ENCODE results near the gene TXNIP. TPM values are rescaled to one million over a fixed set of nuclear protein-coding genes. Genes with fewer than 3 reads are reported as not detected.

The TXNIP gene
- total RNA-seq, 1 experiment from 2014 or later, result 131 TPM

DNA sequence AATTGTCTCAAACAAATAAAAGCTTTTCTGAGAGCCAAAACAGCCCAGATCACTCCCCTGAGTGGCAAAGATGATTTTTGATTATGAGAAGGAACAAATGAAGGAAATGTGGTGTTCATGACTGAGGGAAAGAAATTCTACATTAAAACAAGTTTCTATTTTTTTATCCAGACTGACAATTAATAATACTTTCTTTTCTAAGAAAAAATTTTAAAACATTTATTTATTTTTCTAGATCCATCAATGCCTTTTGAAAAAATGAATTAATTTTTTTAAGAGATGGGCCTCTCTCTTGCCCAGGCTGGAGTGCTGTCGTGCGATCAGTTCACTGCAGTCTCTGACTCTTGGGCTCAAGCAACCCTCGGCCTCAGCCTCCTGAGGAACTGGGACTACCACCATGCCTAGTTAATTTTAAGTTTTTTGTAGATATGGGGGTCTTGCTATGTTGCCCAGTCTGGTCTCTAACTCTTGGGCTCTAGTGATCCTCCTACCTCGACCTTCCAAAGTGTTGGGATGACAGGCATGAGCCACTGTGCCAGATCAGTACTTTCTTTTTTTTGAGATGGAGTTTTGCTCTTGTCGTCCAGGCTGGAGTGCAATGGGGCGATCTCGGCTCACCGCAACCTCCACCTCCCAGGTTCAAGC lies 11.2 kb upstream of the TXNIP start:
- Histone ChIP-seq H3K9me2 (ENCODE audit: insufficient read depth) (no peaks in the 10 kb centered on the region), H3K4me2 (no peak overlapping the region), H3K27me3 (ENCODE audit: insufficient read depth, low read depth) (no peaks in the 10 kb centered on the region), H3K4me1 (replicated peaks; ENCODE audit: insufficient read depth) (peaks cover 3% of the 10 kb centered on the region; the same call in 1 of the 2 replicates), H2AFZ (no peak overlapping the region), H3K79me2 (ENCODE audit: low read depth) (no peaks in the 10 kb centered on the region), H3F3A (ENCODE audit: insufficient read depth, low read depth) (peaks cover 25% of the 10 kb centered on the region), H4K20me1 (ENCODE audit: insufficient read depth) (no peaks in the 10 kb centered on the region), H3K4me3 (no peak overlapping the region), H3K27ac (no peak overlapping the region), H3K9me3 (ENCODE audit: insufficient read depth, low read depth) (no peaks in the 10 kb centered on the region), H3K36me3 (ENCODE audit: low read depth) (no peaks in the 10 kb centered on the region)
- intact Hi-C loops (cut with micrococcal nuclease; ENCODE audit: unreplicated experiment), result loop anchor here (2.0 kb wide), 1 partner anchor 29 kb away; no protein-coding TSS in a partner anchor
- no peak for TF ChIP-seq EZH2 (IDR thresholded peaks at IDR 0.05; ENCODE audit: low read depth)
- TF ChIP-seq, protein P1, sequence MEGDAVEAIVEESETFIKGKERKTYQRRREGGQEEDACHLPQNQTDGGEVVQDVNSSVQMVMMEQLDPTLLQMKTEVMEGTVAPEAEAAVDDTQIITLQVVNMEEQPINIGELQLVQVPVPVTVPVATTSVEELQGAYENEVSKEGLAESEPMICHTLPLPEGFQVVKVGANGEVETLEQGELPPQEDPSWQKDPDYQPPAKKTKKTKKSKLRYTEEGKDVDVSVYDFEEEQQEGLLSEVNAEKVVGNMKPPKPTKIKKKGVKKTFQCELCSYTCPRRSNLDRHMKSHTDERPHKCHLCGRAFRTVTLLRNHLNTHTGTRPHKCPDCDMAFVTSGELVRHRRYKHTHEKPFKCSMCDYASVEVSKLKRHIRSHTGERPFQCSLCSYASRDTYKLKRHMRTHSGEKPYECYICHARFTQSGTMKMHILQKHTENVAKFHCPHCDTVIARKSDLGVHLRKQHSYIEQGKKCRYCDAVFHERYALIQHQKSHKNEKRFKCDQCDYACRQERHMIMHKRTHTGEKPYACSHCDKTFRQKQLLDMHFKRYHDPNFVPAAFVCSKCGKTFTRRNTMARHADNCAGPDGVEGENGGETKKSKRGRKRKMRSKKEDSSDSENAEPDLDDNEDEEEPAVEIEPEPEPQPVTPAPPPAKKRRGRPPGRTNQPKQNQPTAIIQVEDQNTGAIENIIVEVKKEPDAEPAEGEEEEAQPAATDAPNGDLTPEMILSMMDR (conservative IDR thresholded peaks at IDR 0.05), result peak; percentile 37; the same call in 1 of the 2 replicates
- ChIA-PET POLR2A (ENCODE audit: unreplicated experiment) (interaction anchor here (0.6 to 0.7 kb wide), 2 partner anchors 28 to 80 kb away, joined by 4 to 14 read pairs; partner anchors contain the start of gene RBM8A), CTCF (interaction anchor here (0.6 to 2.9 kb wide), 4 partner anchors 9 to 256 kb away, joined by 3 to 24 read pairs (median 5); no protein-coding TSS in a partner anchor)
- BruUV-seq (replicated peaks), result no TSS peak
- no peak for DNase-seq

DNA sequence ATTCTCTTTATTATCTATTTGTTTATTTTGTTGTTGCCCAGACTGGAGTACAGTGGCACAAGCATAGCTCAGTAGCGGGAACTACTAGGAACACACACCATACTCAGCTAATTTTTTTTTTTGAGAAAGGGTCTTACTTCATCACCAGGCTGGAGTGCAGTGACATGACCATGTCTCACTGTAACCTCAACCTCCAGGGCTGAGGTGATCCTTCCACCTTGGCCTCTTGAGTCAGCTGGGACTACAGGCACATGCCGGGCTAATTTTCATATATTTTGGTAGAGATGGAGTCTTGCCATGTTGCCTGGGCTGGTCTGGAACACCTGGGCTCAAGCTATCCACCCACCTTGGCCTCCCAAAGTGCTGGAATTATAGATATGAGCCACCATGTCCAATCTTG lies 5.3 kb upstream of the TXNIP start:
- no peak overlapping the region for H3K4me2 ChIP-seq
- H3K4me1 ChIP-seq (replicated peaks; ENCODE audit: insufficient read depth), result peaks cover 40% of the 10 kb centered on the region
- no peak overlapping the region for H3K27ac ChIP-seq
- ChIA-PET POLR2A (ENCODE audit: unreplicated experiment) (no interaction called here), CTCF (interaction anchor here (0.8 kb wide), 1 partner anchor 37 kb away, joined by 3 read pairs; the partner anchor contains the start of genes ANKRD34A and POLR3GL)
- peaks cover 27% of the 10 kb centered on the region; the same call in 1 of the 2 replicates for H3F3A ChIP-seq (ENCODE audit: insufficient read depth, low read depth)
- H3K9me3 ChIP-seq (ENCODE audit: insufficient read depth, low read depth), result no peaks in the 10 kb centered on the region
- H3K36me3 ChIP-seq (ENCODE audit: low read depth), result no peaks in the 10 kb centered on the region
- intact Hi-C loops (cut with micrococcal nuclease; ENCODE audit: unreplicated experiment), result no loop called here
- no peak overlapping the region for H2AFZ ChIP-seq
- no peaks in the 10 kb centered on the region for H4K20me1 ChIP-seq (ENCODE audit: insufficient read depth)
- no peaks in the 10 kb centered on the region for H3K27me3 ChIP-seq (ENCODE audit: insufficient read depth, low read depth)
- no peak for DNase-seq
- H3K79me2 ChIP-seq (ENCODE audit: low read depth), result no peaks in the 10 kb centered on the region
- BruUV-seq (replicated peaks), result no TSS peak
- H3K9me2 ChIP-seq (ENCODE audit: insufficient read depth), result no peaks in the 10 kb centered on the region
- no peak overlapping the region for H3K4me3 ChIP-seq
- TF ChIP-seq, protein P1 (conservative IDR thresholded peaks at IDR 0.05), result no peak
- TF ChIP-seq EZH2 (IDR thresholded peaks at IDR 0.05; ENCODE audit: low read depth), result no peak

DNA sequence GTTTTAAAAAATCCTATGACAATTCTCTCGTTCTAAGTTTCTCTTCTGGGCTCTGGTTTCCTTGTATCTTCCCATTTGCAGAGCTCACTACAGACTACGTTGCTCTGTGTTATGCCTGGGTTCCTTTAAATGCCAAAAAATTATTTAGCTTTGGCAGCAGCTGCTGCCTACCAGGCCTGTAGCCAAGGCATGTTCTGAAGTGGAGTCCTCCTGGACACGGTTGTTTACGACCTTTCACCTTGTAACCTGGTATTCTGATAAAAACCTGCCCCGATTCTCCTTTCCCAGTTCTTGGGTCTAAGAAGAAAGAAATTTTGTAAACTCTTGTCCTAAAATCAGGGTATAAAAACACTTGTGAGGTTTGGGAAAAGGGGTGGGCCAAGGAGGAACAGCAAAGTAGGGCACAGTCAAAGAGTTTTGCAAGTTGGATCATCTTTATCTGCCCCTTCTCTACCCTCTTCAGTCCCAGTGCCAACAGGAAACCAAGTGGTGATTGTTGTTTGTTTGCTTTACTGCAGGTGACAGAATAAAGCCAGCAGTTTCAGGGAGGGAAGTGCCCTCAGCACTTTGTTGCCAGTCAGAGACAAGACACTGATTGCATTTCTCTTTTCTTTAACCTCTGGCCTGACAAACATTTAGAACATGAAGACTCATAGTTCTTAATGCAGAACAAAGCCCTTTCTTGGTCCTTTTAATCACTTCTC lies 3.1 kb upstream of the TXNIP start:
- H3K9me2 ChIP-seq (ENCODE audit: insufficient read depth), result no peaks in the 10 kb centered on the region
- ChIA-PET CTCF (no interaction called here), POLR2A (ENCODE audit: unreplicated experiment) (no interaction called here)
- H3K79me2 ChIP-seq (ENCODE audit: low read depth), result peaks cover 19% of the 10 kb centered on the region
- 0 out of 2 replicates have a peak overlapping the region, but pooled peaks have one; percentile 61 for H2AFZ ChIP-seq
- H3K36me3 ChIP-seq (ENCODE audit: low read depth), result peaks cover 12% of the 10 kb centered on the region
- H3K4me2 ChIP-seq, result peak overlapping the region; percentile 57
- BruUV-seq (replicated peaks), result no TSS peak
- peaks cover 17% of the 10 kb centered on the region for H4K20me1 ChIP-seq (ENCODE audit: insufficient read depth)
- peak in 1 of 2 experiments; percentile 46 for DNase-seq
- intact Hi-C loops (cut with micrococcal nuclease; ENCODE audit: unreplicated experiment), result no loop called here
- peaks cover 40% of the 10 kb centered on the region for H3K4me1 ChIP-seq (replicated peaks; ENCODE audit: insufficient read depth)
- H3F3A ChIP-seq (ENCODE audit: insufficient read depth, low read depth), result peaks cover 37% of the 10 kb centered on the region
- no peaks in the 10 kb centered on the region for H3K9me3 ChIP-seq (ENCODE audit: insufficient read depth, low read depth)
- H3K27ac ChIP-seq, result peak overlapping the region; percentile 41
- H3K4me3 ChIP-seq, result peak overlapping the region; percentile 11; the same call in 1 of the 2 replicates
- TF ChIP-seq EZH2 (IDR thresholded peaks at IDR 0.05; ENCODE audit: low read depth), result no peak
- TF ChIP-seq, protein P1 (conservative IDR thresholded peaks at IDR 0.05), result no peak
- H3K27me3 ChIP-seq (ENCODE audit: insufficient read depth, low read depth), result no peaks in the 10 kb centered on the region
